Measurements from ENCODE around the gene ATP2B3.

DNA sequence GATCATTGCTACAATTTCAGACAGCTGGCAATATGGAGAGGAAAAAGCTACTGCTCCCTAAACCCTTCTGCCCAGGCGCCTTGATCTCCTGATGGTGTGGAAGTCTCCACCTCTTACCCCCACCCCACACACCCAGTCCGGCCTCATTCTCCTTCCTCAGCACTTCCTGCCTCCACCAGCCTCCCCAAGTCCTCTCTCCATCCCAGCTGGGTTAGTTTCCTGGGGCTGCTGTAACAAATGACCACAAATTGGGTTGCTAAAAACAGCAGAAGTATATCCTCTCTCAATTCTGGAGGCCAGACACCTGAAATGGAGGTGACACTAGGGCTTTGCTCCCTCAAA lies 82.6 kb downstream of the ATP2B3 start:
- TF ChIP-seq TARDBP (IDR thresholded peaks at IDR 0.05), result no peak
- no peak for TF ChIP-seq FOXM1 (IDR thresholded peaks at IDR 0.05; ENCODE audit: borderline replicate concordance)
- TF ChIP-seq SP1 (IDR thresholded peaks at IDR 0.05), result no peak
- no peak for TF ChIP-seq NFRKB (IDR thresholded peaks at IDR 0.05)
- no peak for TF ChIP-seq FOXA1 (IDR thresholded peaks at IDR 0.05)
- TF ChIP-seq ELF4 (IDR thresholded peaks at IDR 0.05), result no peak
- no peak for TF ChIP-seq SUZ12 (IDR thresholded peaks at IDR 0.05)
- TF ChIP-seq BHLHE40 (IDR thresholded peaks at IDR 0.05; ENCODE audit: borderline replicate concordance), result no peak
- TF ChIP-seq ARNT (IDR thresholded peaks at IDR 0.05), result no peak
- TF ChIP-seq, protein P1, sequence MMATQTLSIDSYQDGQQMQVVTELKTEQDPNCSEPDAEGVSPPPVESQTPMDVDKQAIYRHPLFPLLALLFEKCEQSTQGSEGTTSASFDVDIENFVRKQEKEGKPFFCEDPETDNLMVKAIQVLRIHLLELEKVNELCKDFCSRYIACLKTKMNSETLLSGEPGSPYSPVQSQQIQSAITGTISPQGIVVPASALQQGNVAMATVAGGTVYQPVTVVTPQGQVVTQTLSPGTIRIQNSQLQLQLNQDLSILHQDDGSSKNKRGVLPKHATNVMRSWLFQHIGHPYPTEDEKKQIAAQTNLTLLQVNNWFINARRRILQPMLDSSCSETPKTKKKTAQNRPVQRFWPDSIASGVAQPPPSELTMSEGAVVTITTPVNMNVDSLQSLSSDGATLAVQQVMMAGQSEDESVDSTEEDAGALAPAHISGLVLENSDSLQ (IDR thresholded peaks at IDR 0.05), result no peak
- TF ChIP-seq FOXK2 (IDR thresholded peaks at IDR 0.05), result no peak
- TF ChIP-seq ZNF384 (IDR thresholded peaks at IDR 0.05), result no peak
- TF ChIP-seq LEF1 (IDR thresholded peaks at IDR 0.05; ENCODE audit: borderline replicate concordance), result no peak
